ENCODE measurements around the gene LHFPL2. TPM values are rescaled to one million over a fixed set of nuclear protein-coding genes. Genes with fewer than 3 reads are reported as not detected.

LHFPL2 gene
- total and polyA plus RNA-seq, 2 of the 4 experiments (the other 2 are of a cell fraction): 6.5 to 11.3 TPM

DNA sequence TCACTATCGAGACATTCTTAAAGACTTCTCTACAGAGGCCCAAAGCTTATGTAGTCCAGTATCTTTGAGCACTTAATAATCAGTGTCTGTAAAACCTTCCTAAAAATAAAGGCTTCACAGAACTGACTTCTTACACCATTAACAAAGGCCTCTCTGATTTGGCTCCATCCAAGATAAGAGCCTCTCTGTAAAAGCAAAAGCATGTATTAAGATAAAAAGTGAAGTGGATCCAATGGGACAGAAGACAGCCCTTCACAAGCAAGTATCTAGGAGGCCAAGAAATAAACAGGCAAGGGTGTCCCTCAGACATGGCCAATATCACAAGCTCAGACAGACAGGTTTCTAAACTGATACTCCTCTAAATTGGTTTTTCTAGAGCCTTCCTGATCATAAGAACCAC lies 11.9 kb downstream of the LHFPL2 start:
- Histone ChIP-seq H2BK5ac (ENCODE audit: low read depth, low read length, poor library complexity, severe bottlenecking) (no peak overlapping the region), H3K23ac (ENCODE audit: low read depth, low read length) (no peak overlapping the region), H3K4me2 (ENCODE audit: low read depth, low read length) (no peak overlapping the region), H3K79me1 (ENCODE audit: low read depth in 1 of 2, low read length in 2 of 2) (peaks cover 54 to 89% of the 10 kb centered on the region in 2 experiments), H3K4ac (ENCODE audit: low read depth, low read length) (no peak overlapping the region), H3K9ac (ENCODE audit: low read depth, low read length) (no peak overlapping the region), H2AK5ac (ENCODE audit: low read depth, low read length) (no peak overlapping the region), H4K8ac (ENCODE audit: low read depth in 2 of 2, low read length in 2 of 2) (no peak overlapping the region), H4K5ac (ENCODE audit: low read depth, low read length) (no peak overlapping the region), H3K27ac (ENCODE audit: insufficient read depth, low read length) (no peak overlapping the region), H2BK20ac (ENCODE audit: low read depth, low read length) (no peak overlapping the region), H2AK9ac (replicated peaks; ENCODE audit: low read depth, low read length, poor library complexity) (no peak overlapping the region), H3K4me1 (ENCODE audit: control insufficient read depth, insufficient read depth, low read length) (peaks cover 41% of the 10 kb centered on the region), H3K36me3 (ENCODE audit: control insufficient read depth, insufficient read depth, low read length) (peaks cover 16% of the 10 kb centered on the region), H3K56ac (ENCODE audit: extremely low read depth, insufficient read depth, low read length) (no peak overlapping the region), H3K4me3 (ENCODE audit: insufficient read depth, low read depth, low read length) (no peak overlapping the region), H3K14ac (replicated peaks; ENCODE audit: low read depth, low read length) (no peak overlapping the region), H3K9me3 (ENCODE audit: control insufficient read depth, insufficient read depth, low read length) (no peaks in the 10 kb centered on the region), H2BK120ac (ENCODE audit: low read depth, low read length) (no peak overlapping the region), H4K20me1 (ENCODE audit: insufficient read depth, low read length) (peaks cover 50% of the 10 kb centered on the region; the same call in 1 of the 2 replicates), H3K27me3 (ENCODE audit: control insufficient read depth, insufficient read depth, low read length) (no peaks in the 10 kb centered on the region), H3K18ac (ENCODE audit: low read depth, low read length) (no peak overlapping the region), H4K91ac (ENCODE audit: insufficient read depth, low read depth, low read length) (no peak overlapping the region), H2AFZ (replicated peaks; ENCODE audit: low read length, poor library complexity) (no peak overlapping the region), H3K9me1 (ENCODE audit: insufficient read depth, low read length) (peaks cover 40% of the 10 kb centered on the region), H2BK15ac (ENCODE audit: low read depth, low read length) (no peak overlapping the region)
- in situ Hi-C loops (cut with MboI; ENCODE audit: low sequenced_read_pairs) (loop anchor here (5.0 kb wide), 1 partner anchor 99 kb away; no protein-coding TSS in a partner anchor), dilution Hi-C loops (cut with HindIII; ENCODE audit: low sequenced_read_pairs, unreplicated experiment) (no loop called here), intact Hi-C loops (cut with micrococcal nuclease) (loop anchor here (10.0 kb wide), 1 partner anchor 318 kb away; no protein-coding TSS in a partner anchor)
- CTCF ChIA-PET: no interaction called here
- no CpG with 5 or more reads among the region's 1 CpG for WGBS, 2 experiments (ENCODE audit: extremely low coverage in 2 of 2, insufficient read length in 1 of 2)
- TF ChIP-seq RFX5 (IDR thresholded peaks at IDR 0.05; ENCODE audit: low read depth, low read length) (no peak), RAD21 (IDR thresholded peaks at IDR 0.05; ENCODE audit: low read length) (no peak), POLR2A (IDR thresholded peaks at IDR 0.05; ENCODE audit: low read depth, low read length) (no peak), RCOR1 (IDR thresholded peaks at IDR 0.05; ENCODE audit: insufficient replicate concordance, low read length) (no peak), BHLHE40 (IDR thresholded peaks at IDR 0.05; ENCODE audit: low read depth, low read length) (no peak), MAFK (IDR thresholded peaks at IDR 0.05; ENCODE audit: low read depth, low read length) (no peak)
- TF ChIP-seq, protein P1, sequence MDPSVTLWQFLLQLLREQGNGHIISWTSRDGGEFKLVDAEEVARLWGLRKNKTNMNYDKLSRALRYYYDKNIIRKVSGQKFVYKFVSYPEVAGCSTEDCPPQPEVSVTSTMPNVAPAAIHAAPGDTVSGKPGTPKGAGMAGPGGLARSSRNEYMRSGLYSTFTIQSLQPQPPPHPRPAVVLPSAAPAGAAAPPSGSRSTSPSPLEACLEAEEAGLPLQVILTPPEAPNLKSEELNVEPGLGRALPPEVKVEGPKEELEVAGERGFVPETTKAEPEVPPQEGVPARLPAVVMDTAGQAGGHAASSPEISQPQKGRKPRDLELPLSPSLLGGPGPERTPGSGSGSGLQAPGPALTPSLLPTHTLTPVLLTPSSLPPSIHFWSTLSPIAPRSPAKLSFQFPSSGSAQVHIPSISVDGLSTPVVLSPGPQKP (IDR thresholded peaks at IDR 0.05; ENCODE audit: borderline replicate concordance, low read depth, low read length): no peak
- TF ChIP-seq, protein P2, sequence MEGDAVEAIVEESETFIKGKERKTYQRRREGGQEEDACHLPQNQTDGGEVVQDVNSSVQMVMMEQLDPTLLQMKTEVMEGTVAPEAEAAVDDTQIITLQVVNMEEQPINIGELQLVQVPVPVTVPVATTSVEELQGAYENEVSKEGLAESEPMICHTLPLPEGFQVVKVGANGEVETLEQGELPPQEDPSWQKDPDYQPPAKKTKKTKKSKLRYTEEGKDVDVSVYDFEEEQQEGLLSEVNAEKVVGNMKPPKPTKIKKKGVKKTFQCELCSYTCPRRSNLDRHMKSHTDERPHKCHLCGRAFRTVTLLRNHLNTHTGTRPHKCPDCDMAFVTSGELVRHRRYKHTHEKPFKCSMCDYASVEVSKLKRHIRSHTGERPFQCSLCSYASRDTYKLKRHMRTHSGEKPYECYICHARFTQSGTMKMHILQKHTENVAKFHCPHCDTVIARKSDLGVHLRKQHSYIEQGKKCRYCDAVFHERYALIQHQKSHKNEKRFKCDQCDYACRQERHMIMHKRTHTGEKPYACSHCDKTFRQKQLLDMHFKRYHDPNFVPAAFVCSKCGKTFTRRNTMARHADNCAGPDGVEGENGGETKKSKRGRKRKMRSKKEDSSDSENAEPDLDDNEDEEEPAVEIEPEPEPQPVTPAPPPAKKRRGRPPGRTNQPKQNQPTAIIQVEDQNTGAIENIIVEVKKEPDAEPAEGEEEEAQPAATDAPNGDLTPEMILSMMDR (conservative IDR thresholded peaks at IDR 0.05; ENCODE audit: low read depth, low read length): no peak
- POLR2A ChIA-PET (ENCODE audit: unreplicated experiment): no interaction called here
- DNase-seq (no peak), ATAC-seq (ENCODE audit: low read depth) (no peak)
- BruUV-seq (replicated peaks): no TSS peak

Data from IMR-90 (cell line).